Activated naive CD8-positive, alpha-beta T cell (primary cell): Measurements from ENCODE around the gene GHRL.

ENCODE experiments used
- H3K27ac Mint-ChIP-seq: one replicate; pipeline ENCODE4 v1.8.0; 2021; ENCODE audit warnings: mixed read lengths
- H3K27me3 Mint-ChIP-seq: one replicate; pipeline ENCODE4 v1.8.0; 2021; ENCODE audit warnings: mixed read lengths
- H3K36me3 Mint-ChIP-seq: one replicate; pipeline ENCODE4 v1.8.0; 2021; ENCODE audit warnings: mixed read lengths
- H3K4me1 Mint-ChIP-seq: one replicate; pipeline ENCODE4 v1.8.0; 2021; ENCODE audit warnings: low read depth, mixed read lengths
- H3K4me3 Mint-ChIP-seq: one replicate; pipeline ENCODE4 v1.8.0; 2021; ENCODE audit warnings: mild to moderate bottlenecking, mixed read lengths
- H3K9me3 Mint-ChIP-seq: one replicate; pipeline ENCODE4 v1.8.0; 2021; ENCODE audit warnings: low read depth, mixed read lengths

The GHRL gene

GRCh38 chr3:10294030-10294586, 1.4 kb upstream of the GHRL start:
- H3K27ac Mint-ChIP-seq = peak overlapping the region; percentile 61
- no peak overlapping the region for H3K4me3 Mint-ChIP-seq

GRCh38 chr3:10291641-10292040, 1.1 kb downstream of the GHRL start:
- Mint-ChIP-seq H3K27me3 (no peaks in the 10 kb centered on the region), H3K27ac (peak overlapping the region; percentile 46), H3K9me3 (no peaks in the 10 kb centered on the region), H3K4me1 (peaks cover 7% of the 10 kb centered on the region), H3K4me3 (no peak overlapping the region), H3K36me3 (peaks cover 6% of the 10 kb centered on the region)

More at GRCh38 chr3:10294030-10294586, 1.4 kb upstream of the GHRL start:
- no peaks in the 10 kb centered on the region for H3K27me3 Mint-ChIP-seq
- H3K36me3 Mint-ChIP-seq = peaks cover 6% of the 10 kb centered on the region
- no peaks in the 10 kb centered on the region for H3K9me3 Mint-ChIP-seq
- peaks cover 8% of the 10 kb centered on the region for H3K4me1 Mint-ChIP-seq

GRCh38 chr3:10290481-10291176, 2.1 kb downstream of the GHRL start:
- Mint-ChIP-seq H3K4me1 (peaks cover 7% of the 10 kb centered on the region), H3K4me3 (no peak overlapping the region), H3K27me3 (no peaks in the 10 kb centered on the region), H3K9me3 (no peaks in the 10 kb centered on the region), H3K27ac (no peak overlapping the region), H3K36me3 (peaks cover 6% of the 10 kb centered on the region)

GRCh38 chr3:10289787-10290355, 2.9 kb downstream of the GHRL start:
- peaks cover 1% of the 10 kb centered on the region for H3K36me3 Mint-ChIP-seq

GRCh38 chr3:10289077-10289476, 3.7 kb downstream of the GHRL start:
- Mint-ChIP-seq H3K27ac (no peak overlapping the region), H3K27me3 (no peaks in the 10 kb centered on the region), H3K4me3 (no peak overlapping the region), H3K9me3 (no peaks in the 10 kb centered on the region), H3K36me3 (no peaks in the 10 kb centered on the region), H3K4me1 (peaks cover 18% of the 10 kb centered on the region)

More at GRCh38 chr3:10289787-10290355, 2.9 kb downstream of the GHRL start:
- Mint-ChIP-seq H3K27ac (no peak overlapping the region), H3K27me3 (no peaks in the 10 kb centered on the region), H3K4me1 (peaks cover 10% of the 10 kb centered on the region), H3K9me3 (no peaks in the 10 kb centered on the region), H3K4me3 (no peak overlapping the region)

GRCh38 chr3:10288575-10288960, 4.2 kb downstream of the GHRL start:
- Mint-ChIP-seq H3K27ac (no peak overlapping the region), H3K4me3 (no peak overlapping the region), H3K27me3 (no peaks in the 10 kb centered on the region), H3K36me3 (no peaks in the 10 kb centered on the region), H3K9me3 (no peaks in the 10 kb centered on the region), H3K4me1 (peaks cover 23% of the 10 kb centered on the region)

GRCh38 chr3:10287936-10288574, 4.7 kb downstream of the GHRL start:
- Mint-ChIP-seq H3K4me1 (peaks cover 26% of the 10 kb centered on the region), H3K9me3 (no peaks in the 10 kb centered on the region), H3K4me3 (no peak overlapping the region), H3K27ac (no peak overlapping the region), H3K27me3 (no peaks in the 10 kb centered on the region), H3K36me3 (no peaks in the 10 kb centered on the region)

GRCh38 chr3:10286596-10287295, 6.0 kb downstream of the GHRL start:
- no peaks in the 10 kb centered on the region for H3K36me3 Mint-ChIP-seq
- no peak overlapping the region for H3K4me3 Mint-ChIP-seq
- no peak overlapping the region for H3K27ac Mint-ChIP-seq
- H3K4me1 Mint-ChIP-seq = peaks cover 29% of the 10 kb centered on the region
- H3K9me3 Mint-ChIP-seq = no peaks in the 10 kb centered on the region
- H3K27me3 Mint-ChIP-seq = no peaks in the 10 kb centered on the region

- H3K9me3 Mint-ChIP-seq = no peaks in the 10 kb centered on the region
- no peak overlapping the region for H3K4me3 Mint-ChIP-seq
- no peak overlapping the region for H3K27ac Mint-ChIP-seq
- no peaks in the 10 kb centered on the region for H3K27me3 Mint-ChIP-seq
- peaks cover 29% of the 10 kb centered on the region for H3K4me1 Mint-ChIP-seq
- no peaks in the 10 kb centered on the region for H3K36me3 Mint-ChIP-seq
Observed at GRCh38 chr3:10286133-10286524, 6.6 kb downstream of the GHRL start.

- Mint-ChIP-seq H3K27ac (peak overlapping the region; percentile 46), H3K4me1 (peaks cover 33% of the 10 kb centered on the region), H3K9me3 (no peaks in the 10 kb centered on the region), H3K36me3 (no peaks in the 10 kb centered on the region), H3K4me3 (no peak overlapping the region), H3K27me3 (no peaks in the 10 kb centered on the region)
Observed at GRCh38 chr3:10285272-10286132, 7.2 kb downstream of the GHRL start.

GRCh38 chr3:10284496-10284895, 8.3 kb downstream of the GHRL start:
- no peaks in the 10 kb centered on the region for H3K27me3 Mint-ChIP-seq
- peak overlapping the region; percentile 75 for H3K27ac Mint-ChIP-seq
- no peaks in the 10 kb centered on the region for H3K9me3 Mint-ChIP-seq
- H3K4me1 Mint-ChIP-seq = peaks cover 33% of the 10 kb centered on the region
- H3K4me3 Mint-ChIP-seq = peak overlapping the region; percentile 20
- no peaks in the 10 kb centered on the region for H3K36me3 Mint-ChIP-seq

GRCh38 chr3:10283638-10284037, 9.1 kb downstream of the GHRL start:
- H3K9me3 Mint-ChIP-seq = no peaks in the 10 kb centered on the region
- H3K27me3 Mint-ChIP-seq = no peaks in the 10 kb centered on the region
- H3K27ac Mint-ChIP-seq = peak overlapping the region; percentile 50
- peaks cover 37% of the 10 kb centered on the region for H3K4me1 Mint-ChIP-seq
- H3K4me3 Mint-ChIP-seq = no peak overlapping the region
- H3K36me3 Mint-ChIP-seq = no peaks in the 10 kb centered on the region

GRCh38 chr3:10281951-10282350, 10.8 kb downstream of the GHRL start:
- H3K9me3 Mint-ChIP-seq = no peaks in the 10 kb centered on the region
- peaks cover 36% of the 10 kb centered on the region for H3K4me1 Mint-ChIP-seq
- no peaks in the 10 kb centered on the region for H3K36me3 Mint-ChIP-seq
- no peaks in the 10 kb centered on the region for H3K27me3 Mint-ChIP-seq
- no peak overlapping the region for H3K4me3 Mint-ChIP-seq
- H3K27ac Mint-ChIP-seq = peak overlapping the region; percentile 50

GRCh38 chr3:10280571-10280970, 12.2 kb downstream of the GHRL start:
- H3K4me1 Mint-ChIP-seq = peaks cover 39% of the 10 kb centered on the region
- no peaks in the 10 kb centered on the region for H3K36me3 Mint-ChIP-seq
- no peak overlapping the region for H3K27ac Mint-ChIP-seq
- no peaks in the 10 kb centered on the region for H3K27me3 Mint-ChIP-seq
- no peak overlapping the region for H3K4me3 Mint-ChIP-seq
- no peaks in the 10 kb centered on the region for H3K9me3 Mint-ChIP-seq
